ENCODE measurements around the gene LNPK.
"Not testable (repeated sequence)": the region's sequence is repeated elsewhere in the genome, so short reads cannot be mapped to it uniquely, and the experiment has no call there.

LNPK gene

DNA sequence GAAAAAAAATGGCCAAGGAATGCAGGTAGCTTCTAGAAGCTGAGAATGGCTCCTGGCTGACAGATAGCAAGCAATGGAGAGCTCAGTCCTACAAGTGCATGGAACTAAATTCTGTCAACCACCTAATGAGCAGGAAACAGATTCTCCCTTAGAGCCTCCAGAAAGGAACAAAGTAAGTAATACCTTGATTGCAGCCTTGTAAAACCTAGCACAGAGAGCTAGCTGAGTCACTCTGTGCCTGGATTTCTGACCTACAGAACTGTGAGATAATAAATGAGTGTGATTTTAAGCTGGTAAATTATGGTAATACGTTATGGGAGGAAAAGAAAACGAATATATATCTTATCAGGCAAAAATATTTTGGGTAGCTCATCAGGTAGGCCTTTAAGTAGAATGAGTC is 7.4 kb upstream of the LNPK start:
- no peaks in the 10 kb centered on the region for H3K27me3 ChIP-seq
- no peak overlapping the region for H3K4me3 ChIP-seq
- no peak overlapping the region for H3K27ac ChIP-seq
- H3K9me3 ChIP-seq = no peaks in the 10 kb centered on the region
- H3K4me2 ChIP-seq = no peak overlapping the region
- TF ChIP-seq Cebpa-rat (IDR thresholded peaks at IDR 0.05) = no peak
- no peaks in the 10 kb centered on the region for H3K36me3 ChIP-seq
- H4K20me1 ChIP-seq = no peaks in the 10 kb centered on the region
- H3K4me1 ChIP-seq = no peaks in the 10 kb centered on the region
- H3K9ac ChIP-seq = no peak overlapping the region

DNA sequence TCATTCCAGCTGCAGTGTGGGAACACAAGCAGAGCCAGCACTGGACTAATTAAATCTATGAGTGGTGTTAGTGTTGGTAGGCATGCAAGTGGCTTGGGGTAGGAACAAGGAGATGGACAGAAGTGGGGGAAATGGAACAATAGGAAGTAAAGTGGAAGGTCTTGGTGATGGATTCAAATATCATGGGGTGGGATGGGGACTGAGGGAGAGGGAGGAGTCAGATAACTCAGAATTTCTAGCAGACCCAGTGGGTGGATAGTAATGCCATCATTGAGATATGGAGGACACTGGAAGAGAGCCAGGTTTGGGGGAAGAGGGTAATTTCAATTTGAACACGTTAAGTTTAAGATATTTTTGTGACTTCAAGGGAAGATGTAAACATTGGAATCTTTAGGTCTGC is 2.9 kb upstream of the LNPK start:
- Histone ChIP-seq H3K4me1 (peaks cover 20% of the 10 kb centered on the region), H3K27me3 (no peaks in the 10 kb centered on the region), H3K9me3 (no peaks in the 10 kb centered on the region), H3K36me3 (no peaks in the 10 kb centered on the region), H4K20me1 (no peaks in the 10 kb centered on the region), H3K9ac (no peak overlapping the region), H3K4me2 (no peak overlapping the region), H3K27ac (no peak overlapping the region), H3K4me3 (no peak overlapping the region)
- no peak for TF ChIP-seq Cebpa-rat (IDR thresholded peaks at IDR 0.05)

GRCh38 chr2:176003958-176004357 is 1.9 kb upstream of the LNPK start:
- no peak overlapping the region for H3K9ac ChIP-seq
- TF ChIP-seq Cebpa-rat (IDR thresholded peaks at IDR 0.05) = no peak
- H3K27ac ChIP-seq = no peak overlapping the region

GRCh38 chr2:176002688-176003210 is 682 bp upstream of the LNPK start:
- H3K27me3 ChIP-seq = no peaks in the 10 kb centered on the region
- H3K4me2 ChIP-seq = peak overlapping the region; percentile 89
- no peak overlapping the region for H3K27ac ChIP-seq
- H3K9ac ChIP-seq = peak overlapping the region; percentile 86
- peaks cover 21% of the 10 kb centered on the region for H3K4me1 ChIP-seq
- H3K4me3 ChIP-seq = peak overlapping the region; percentile 90
- H4K20me1 ChIP-seq = no peaks in the 10 kb centered on the region
- H3K9me3 ChIP-seq = no peaks in the 10 kb centered on the region
- TF ChIP-seq Cebpa-rat (IDR thresholded peaks at IDR 0.05) = no peak
- H3K36me3 ChIP-seq = no peaks in the 10 kb centered on the region

More at GRCh38 chr2:176003958-176004357, 1.9 kb upstream of the LNPK start:
- H3K4me3 ChIP-seq = no peak overlapping the region
- no peaks in the 10 kb centered on the region for H3K36me3 ChIP-seq
- H4K20me1 ChIP-seq = no peaks in the 10 kb centered on the region
- H3K27me3 ChIP-seq = no peaks in the 10 kb centered on the region
- peaks cover 21% of the 10 kb centered on the region for H3K4me1 ChIP-seq
- no peaks in the 10 kb centered on the region for H3K9me3 ChIP-seq
- H3K4me2 ChIP-seq = no peak overlapping the region

DNA sequence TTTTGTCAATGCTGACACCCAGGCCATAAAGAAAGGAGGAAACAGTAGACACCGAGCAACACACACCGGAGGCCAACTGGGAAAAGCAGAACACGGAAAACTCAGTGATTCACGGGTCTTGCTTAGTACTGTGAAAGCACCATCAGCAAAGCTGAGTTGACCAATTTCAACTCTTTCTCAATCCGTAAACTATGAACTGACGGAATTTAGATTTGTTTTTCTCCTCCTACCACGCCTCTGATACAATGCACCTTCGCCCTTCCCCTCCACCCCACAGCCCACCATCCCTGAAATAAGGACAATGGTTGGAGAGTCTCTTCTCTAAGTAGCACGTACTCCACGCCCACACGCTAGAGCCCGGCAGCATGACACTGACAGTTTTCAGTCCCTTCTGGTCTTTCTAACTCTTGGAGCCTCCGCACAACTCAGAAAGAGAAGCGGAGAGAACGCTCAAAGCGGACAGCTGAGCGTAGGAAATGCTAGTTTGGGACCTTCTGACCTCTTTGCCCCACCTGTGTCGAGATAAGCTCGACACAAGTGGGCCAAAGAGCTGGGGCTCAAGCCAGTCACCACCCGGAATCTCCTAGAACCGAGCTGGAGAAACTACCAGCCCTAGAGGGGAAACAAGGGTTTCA is 669 bp downstream of the LNPK start:
- Histone ChIP-seq H3K27me3 (no peaks in the 10 kb centered on the region), H3K36me3 (no peaks in the 10 kb centered on the region), H3K4me1 (peaks cover 21% of the 10 kb centered on the region), H3K4me3 (peak overlapping the region; percentile 90), H4K20me1 (0 out of 2 replicates have a peak, but pooled peaks cover 2% of the 10 kb centered on the region), H3K27ac (peak overlapping the region; percentile 73), H3K4me2 (peak overlapping the region; percentile 89), H3K9ac (peak overlapping the region; percentile 86), H3K9me3 (no peaks in the 10 kb centered on the region)
- TF ChIP-seq Cebpa-rat (IDR thresholded peaks at IDR 0.05) = no peak

- no peak for TF ChIP-seq Cebpa-rat (IDR thresholded peaks at IDR 0.05)
- H3K4me1 ChIP-seq = peaks cover 21% of the 10 kb centered on the region
- H3K27ac ChIP-seq = no peak overlapping the region
- no peak overlapping the region for H3K4me2 ChIP-seq
- H4K20me1 ChIP-seq = 0 out of 2 replicates have a peak, but pooled peaks cover 11% of the 10 kb centered on the region
- H3K27me3 ChIP-seq = no peaks in the 10 kb centered on the region
- H3K9me3 ChIP-seq = no peaks in the 10 kb centered on the region
- no peak overlapping the region for H3K4me3 ChIP-seq
- H3K9ac ChIP-seq = no peak overlapping the region
- no peaks in the 10 kb centered on the region for H3K36me3 ChIP-seq
These were observed 2.7 kb downstream of the LNPK start for GRCh38 chr2:175999283-175999819.

- H3K4me2 ChIP-seq = no peak overlapping the region
- TF ChIP-seq Cebpa-rat (IDR thresholded peaks at IDR 0.05) = no peak
These were observed 12.0 kb downstream of the LNPK start for GRCh38 chr2:175990099-175990498.

DNA sequence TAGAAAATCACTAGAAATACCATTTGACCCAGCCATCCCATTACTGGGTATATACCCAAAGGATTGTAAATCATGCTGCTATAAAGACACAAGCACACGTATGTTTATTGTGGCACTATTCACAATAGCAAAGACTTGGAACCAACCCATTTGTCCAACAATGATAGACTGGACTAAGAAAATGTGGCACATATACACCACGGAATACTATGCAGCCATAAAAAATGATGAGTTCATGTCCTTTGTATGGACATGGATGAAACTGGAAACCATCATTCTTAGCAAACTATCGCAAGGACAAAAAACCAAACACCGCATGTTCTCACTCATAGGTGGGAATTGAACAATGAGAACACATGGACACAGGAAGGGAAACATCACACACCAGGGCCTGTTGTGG is 14.9 kb downstream of the LNPK start:
- H4K20me1 ChIP-seq, H3K27ac ChIP-seq, H3K4me2 ChIP-seq, H3K9ac ChIP-seq, H3K27me3 ChIP-seq, H3K9me3 ChIP-seq, H3K4me3 ChIP-seq, H3K4me1 ChIP-seq: not testable (repeated sequence)
- peaks cover 36% of the 10 kb centered on the region for H3K36me3 ChIP-seq

More at GRCh38 chr2:175990099-175990498, 12.0 kb downstream of the LNPK start:
- H3K9me3 ChIP-seq = no peaks in the 10 kb centered on the region
- no peaks in the 10 kb centered on the region for H3K4me1 ChIP-seq
- no peak overlapping the region for H3K27ac ChIP-seq
- peaks cover 21% of the 10 kb centered on the region for H3K36me3 ChIP-seq
- no peak overlapping the region for H3K9ac ChIP-seq
- no peaks in the 10 kb centered on the region for H3K27me3 ChIP-seq
- no peaks in the 10 kb centered on the region for H4K20me1 ChIP-seq
- no peak overlapping the region for H3K4me3 ChIP-seq

- Histone ChIP-seq H3K4me2 (no peak overlapping the region), H3K36me3 (peaks cover 33% of the 10 kb centered on the region), H3K9ac (no peak overlapping the region), H3K27ac (no peak overlapping the region), H3K27me3 (no peaks in the 10 kb centered on the region), H3K4me3 (no peak overlapping the region), H4K20me1 (no peaks in the 10 kb centered on the region), H3K4me1 (no peaks in the 10 kb centered on the region), H3K9me3 (no peaks in the 10 kb centered on the region)
- no peak for TF ChIP-seq Cebpa-rat (IDR thresholded peaks at IDR 0.05)
These were observed 17.2 kb downstream of the LNPK start for GRCh38 chr2:175984846-175985245.

DNA sequence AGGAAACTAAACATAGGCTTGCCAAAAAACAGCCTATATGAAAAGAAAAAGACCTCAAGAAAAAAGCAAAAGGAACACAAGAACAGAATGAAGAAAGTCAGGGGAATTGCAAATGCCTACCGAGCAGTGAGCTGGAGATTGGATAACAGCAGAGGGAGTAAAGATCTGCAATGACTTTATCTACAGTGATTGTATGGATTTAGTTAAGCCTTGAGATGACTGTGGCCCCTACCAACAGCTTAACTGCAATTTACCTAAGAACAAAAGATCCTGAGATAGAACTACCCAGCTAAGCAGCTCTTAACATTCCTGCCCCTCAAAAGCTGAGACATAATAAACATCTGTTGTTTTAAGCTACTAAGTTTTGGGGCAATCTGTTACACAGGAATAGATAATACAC is 20.5 kb downstream of the LNPK start:
- no peaks in the 10 kb centered on the region for H4K20me1 ChIP-seq
- no peak overlapping the region for H3K4me3 ChIP-seq
- H3K4me2 ChIP-seq = no peak overlapping the region
- H3K4me1 ChIP-seq = no peaks in the 10 kb centered on the region
- no peaks in the 10 kb centered on the region for H3K9me3 ChIP-seq
- TF ChIP-seq Cebpa-rat (IDR thresholded peaks at IDR 0.05) = no peak
- no peaks in the 10 kb centered on the region for H3K27me3 ChIP-seq
- peaks cover 40% of the 10 kb centered on the region for H3K36me3 ChIP-seq
- H3K27ac ChIP-seq = no peak overlapping the region
- no peak overlapping the region for H3K9ac ChIP-seq
